ENCODE data around the gene CD22. TPM values are rescaled to one million over a fixed set of nuclear protein-coding genes. Genes with fewer than 3 reads are reported as not detected.

Gene CD22
- total RNA-seq, 1 donor from 2014 or later = not detected

- H3K9me3 Mint-ChIP-seq (ENCODE audit: unreplicated experiment) = peaks cover 2% of the 10 kb centered on the region
- no peaks in the 10 kb centered on the region for H3K4me1 Mint-ChIP-seq (ENCODE audit: low read depth, unreplicated experiment)
- H3K4me3 Mint-ChIP-seq (ENCODE audit: unreplicated experiment) = no peak overlapping the region
- no peak overlapping the region for H3K27ac Mint-ChIP-seq (ENCODE audit: unreplicated experiment)
- TF ChIP-seq, protein P1, sequence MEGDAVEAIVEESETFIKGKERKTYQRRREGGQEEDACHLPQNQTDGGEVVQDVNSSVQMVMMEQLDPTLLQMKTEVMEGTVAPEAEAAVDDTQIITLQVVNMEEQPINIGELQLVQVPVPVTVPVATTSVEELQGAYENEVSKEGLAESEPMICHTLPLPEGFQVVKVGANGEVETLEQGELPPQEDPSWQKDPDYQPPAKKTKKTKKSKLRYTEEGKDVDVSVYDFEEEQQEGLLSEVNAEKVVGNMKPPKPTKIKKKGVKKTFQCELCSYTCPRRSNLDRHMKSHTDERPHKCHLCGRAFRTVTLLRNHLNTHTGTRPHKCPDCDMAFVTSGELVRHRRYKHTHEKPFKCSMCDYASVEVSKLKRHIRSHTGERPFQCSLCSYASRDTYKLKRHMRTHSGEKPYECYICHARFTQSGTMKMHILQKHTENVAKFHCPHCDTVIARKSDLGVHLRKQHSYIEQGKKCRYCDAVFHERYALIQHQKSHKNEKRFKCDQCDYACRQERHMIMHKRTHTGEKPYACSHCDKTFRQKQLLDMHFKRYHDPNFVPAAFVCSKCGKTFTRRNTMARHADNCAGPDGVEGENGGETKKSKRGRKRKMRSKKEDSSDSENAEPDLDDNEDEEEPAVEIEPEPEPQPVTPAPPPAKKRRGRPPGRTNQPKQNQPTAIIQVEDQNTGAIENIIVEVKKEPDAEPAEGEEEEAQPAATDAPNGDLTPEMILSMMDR (IDR thresholded peaks at IDR 0.05; ENCODE audit: partially characterized antibody, unreplicated experiment) = no peak
- H3K36me3 Mint-ChIP-seq (ENCODE audit: unreplicated experiment) = no peaks in the 10 kb centered on the region
- peaks cover 5% of the 10 kb centered on the region for H3K27me3 Mint-ChIP-seq (ENCODE audit: unreplicated experiment)
- DNase-seq = no peak
These were observed 12.4 kb upstream of the CD22 start for GRCh38 chr19:35316560-35316959.

GRCh38 chr19:35317464-35318043 lies 11.4 kb upstream of the CD22 start:
- Mint-ChIP-seq H3K9me3 (ENCODE audit: unreplicated experiment) (peaks cover 2% of the 10 kb centered on the region), H3K36me3 (ENCODE audit: unreplicated experiment) (no peaks in the 10 kb centered on the region), H3K27me3 (ENCODE audit: unreplicated experiment) (peaks cover 8% of the 10 kb centered on the region), H3K4me1 (ENCODE audit: low read depth, unreplicated experiment) (no peaks in the 10 kb centered on the region), H3K4me3 (ENCODE audit: unreplicated experiment) (no peak overlapping the region), H3K27ac (ENCODE audit: unreplicated experiment) (peak overlapping the region; percentile 23)
- TF ChIP-seq, protein P1 (IDR thresholded peaks at IDR 0.05; ENCODE audit: partially characterized antibody, unreplicated experiment) = no peak
- no peak for DNase-seq

DNA sequence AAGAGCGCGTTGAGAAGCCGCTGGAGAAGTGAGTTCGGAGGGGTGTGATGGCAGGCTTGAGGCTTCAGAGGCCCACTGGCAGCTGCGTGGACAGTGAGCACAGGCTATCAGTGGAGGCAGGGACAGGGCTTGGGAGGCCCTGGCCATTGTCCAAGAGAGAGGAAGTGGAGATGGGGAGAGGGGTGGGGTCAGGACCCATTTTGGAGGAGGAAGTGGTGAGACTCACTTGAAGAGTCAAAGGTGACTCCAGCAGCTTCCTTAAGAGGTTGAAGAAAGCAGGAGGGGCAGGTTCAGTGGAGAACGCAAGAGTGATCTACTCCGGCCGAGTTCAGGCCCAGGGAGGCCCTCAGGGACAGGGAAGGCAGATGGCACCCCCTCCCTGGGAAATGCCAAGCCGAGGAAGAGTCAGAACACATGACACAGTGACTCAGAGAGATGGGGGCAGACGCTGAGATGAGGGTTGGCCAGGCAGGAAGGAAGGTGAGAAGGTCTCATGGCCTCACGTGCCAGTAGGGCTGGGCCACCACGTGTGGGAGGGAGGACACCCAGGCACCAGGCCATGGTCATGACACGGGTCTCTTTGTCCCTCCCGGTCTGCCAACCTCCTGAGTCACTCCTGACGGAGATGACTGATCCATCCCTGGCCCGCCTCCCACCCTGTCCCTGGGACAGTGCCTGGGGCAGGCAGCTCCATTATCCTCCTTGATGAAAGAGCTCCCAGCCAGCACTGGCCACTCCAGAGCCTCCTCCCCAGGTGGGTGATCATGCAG lies 10.1 kb upstream of the CD22 start:
- DNase-seq = no peak
- H3K9me3 Mint-ChIP-seq (ENCODE audit: unreplicated experiment) = peaks cover 2% of the 10 kb centered on the region
- H3K4me1 Mint-ChIP-seq (ENCODE audit: low read depth, unreplicated experiment) = no peaks in the 10 kb centered on the region
- peaks cover 8% of the 10 kb centered on the region for H3K27me3 Mint-ChIP-seq (ENCODE audit: unreplicated experiment)
- no peaks in the 10 kb centered on the region for H3K36me3 Mint-ChIP-seq (ENCODE audit: unreplicated experiment)
- H3K27ac Mint-ChIP-seq (ENCODE audit: unreplicated experiment) = no peak overlapping the region
- no peak overlapping the region for H3K4me3 Mint-ChIP-seq (ENCODE audit: unreplicated experiment)
- TF ChIP-seq, protein P1 (IDR thresholded peaks at IDR 0.05; ENCODE audit: partially characterized antibody, unreplicated experiment) = no peak

DNA sequence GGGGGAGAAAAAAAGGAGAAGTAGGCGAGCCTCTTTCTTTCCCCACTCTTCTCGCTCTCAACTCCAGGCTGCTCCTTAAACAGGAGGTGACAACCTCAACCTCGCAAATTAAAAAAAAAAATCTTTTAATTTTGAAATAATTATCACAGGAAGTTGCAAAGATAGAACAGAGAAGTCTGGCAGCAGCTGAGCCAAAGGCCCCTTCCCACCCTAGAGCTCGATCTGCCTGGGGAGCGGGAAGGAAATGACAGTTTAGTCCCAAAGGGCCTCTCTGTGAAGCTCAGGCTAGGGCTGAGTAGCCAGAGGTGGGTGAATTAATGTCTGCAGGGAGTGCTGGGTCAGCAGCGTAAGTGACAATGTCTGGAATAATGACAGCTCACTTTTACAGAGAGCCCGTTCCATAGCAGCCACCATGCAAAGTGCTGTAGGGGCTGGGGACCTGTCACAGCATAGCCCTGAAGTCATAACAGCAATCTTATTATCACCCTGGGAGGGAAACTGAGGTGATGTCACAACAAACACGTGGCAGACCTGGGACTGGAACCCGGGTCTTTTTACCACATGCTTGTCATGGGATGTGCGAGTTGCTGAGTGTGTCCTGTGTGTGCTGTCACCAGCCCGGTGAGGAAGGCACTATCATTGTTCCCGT lies 8.8 kb upstream of the CD22 start:
- Mint-ChIP-seq H3K9me3 (ENCODE audit: unreplicated experiment) (no peaks in the 10 kb centered on the region), H3K4me3 (ENCODE audit: unreplicated experiment) (no peak overlapping the region), H3K27ac (ENCODE audit: unreplicated experiment) (no peak overlapping the region), H3K36me3 (ENCODE audit: unreplicated experiment) (no peaks in the 10 kb centered on the region), H3K27me3 (ENCODE audit: unreplicated experiment) (peaks cover 3% of the 10 kb centered on the region), H3K4me1 (ENCODE audit: low read depth, unreplicated experiment) (no peaks in the 10 kb centered on the region)
- DNase-seq = no peak
- TF ChIP-seq, protein P1 (IDR thresholded peaks at IDR 0.05; ENCODE audit: partially characterized antibody, unreplicated experiment) = no peak

DNA sequence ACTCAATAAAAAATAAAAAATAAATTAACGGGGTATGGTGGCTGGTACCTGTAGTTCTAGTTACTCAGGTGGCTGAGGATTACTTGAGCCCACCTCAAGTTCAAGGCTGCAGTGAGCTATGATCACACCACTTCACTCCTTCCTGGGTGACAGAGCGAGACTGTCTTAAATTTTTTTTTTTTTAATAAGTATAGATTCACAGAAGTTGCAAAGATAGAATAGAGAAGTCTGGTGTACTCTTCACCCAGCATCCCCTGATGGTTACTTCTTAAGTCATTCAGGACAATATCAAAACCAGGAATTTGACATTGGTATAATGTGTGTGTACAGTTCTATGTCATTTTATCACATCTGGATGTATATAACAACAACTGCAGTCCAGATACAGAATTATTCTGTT lies 7.7 kb upstream of the CD22 start:
- no peaks in the 10 kb centered on the region for H3K36me3 Mint-ChIP-seq (ENCODE audit: unreplicated experiment)
- DNase-seq = no peak
- H3K9me3 Mint-ChIP-seq (ENCODE audit: unreplicated experiment) = no peaks in the 10 kb centered on the region
- no peak overlapping the region for H3K4me3 Mint-ChIP-seq (ENCODE audit: unreplicated experiment)
- H3K27me3 Mint-ChIP-seq (ENCODE audit: unreplicated experiment) = peaks cover 3% of the 10 kb centered on the region
- TF ChIP-seq, protein P1 (IDR thresholded peaks at IDR 0.05; ENCODE audit: partially characterized antibody, unreplicated experiment) = no peak
- no peak overlapping the region for H3K27ac Mint-ChIP-seq (ENCODE audit: unreplicated experiment)
- H3K4me1 Mint-ChIP-seq (ENCODE audit: low read depth, unreplicated experiment) = no peaks in the 10 kb centered on the region
